VCaP (cell line): ENCODE measurements around the gene LDHAL6B.
A peak's percentile ranks its signal among the peaks of the same experiment; 100 is the strongest.
"Not testable (repeated sequence)": the region's sequence is repeated elsewhere in the genome, so short reads cannot be mapped to it uniquely, and the experiment has no call there.

Experiments used
- H3K27ac ChIP-seq: fragments of 450-650 bp; 2 replicates; pipeline ENCODE4 v1.5.1; 2017
- CTCF ChIP-seq: fragments of 450-650 bp; conservative IDR thresholded peaks from 2 replicates; pipeline ENCODE4 v1.5.1; 2017; ENCODE audit warnings: mild to moderate bottlenecking, moderate library complexity

LDHAL6B gene

GRCh38 chr15:59206623-59207183 is at the start of gene LDHAL6B:
Gene LDHAL6B, plus strand, starts transcription at chr15:59206843. Its CDS starts 98 bp downstream, at chr15:59206941.
- TF ChIP-seq CTCF: no peak
- no peak within 1 kb of the TSS for H3K27ac ChIP-seq

GRCh38 chr15:59157396-59157795 is 49.2 kb upstream of the LDHAL6B start:
- no peak for TF ChIP-seq CTCF

GRCh38 chr15:59157840-59158700 is 48.6 kb upstream of the LDHAL6B start:
- TF ChIP-seq CTCF: no peak

More at GRCh38 chr15:59157396-59157795, 49.2 kb upstream of the LDHAL6B start:
- peak overlapping the region; percentile 81 for H3K27ac ChIP-seq

GRCh38 chr15:59158701-59159034 is 48.0 kb upstream of the LDHAL6B start:
- peak overlapping the region; percentile 81 for H3K27ac ChIP-seq

More at GRCh38 chr15:59157840-59158700, 48.6 kb upstream of the LDHAL6B start:
- H3K27ac ChIP-seq: peak overlapping the region; percentile 81

GRCh38 chr15:59159210-59159609 is 47.4 kb upstream of the LDHAL6B start:
- no peak for TF ChIP-seq CTCF

More at GRCh38 chr15:59158701-59159034, 48.0 kb upstream of the LDHAL6B start:
- TF ChIP-seq CTCF: no peak

GRCh38 chr15:59160880-59161593 is 45.6 kb upstream of the LDHAL6B start:
- TF ChIP-seq CTCF: peak; percentile 72

More at GRCh38 chr15:59159210-59159609, 47.4 kb upstream of the LDHAL6B start:
- H3K27ac ChIP-seq: peak overlapping the region; percentile 81

GRCh38 chr15:59162080-59162479 is 44.6 kb upstream of the LDHAL6B start:
- not testable (repeated sequence) for H3K27ac ChIP-seq

More at GRCh38 chr15:59160880-59161593, 45.6 kb upstream of the LDHAL6B start:
- H3K27ac ChIP-seq: no peak overlapping the region
